Kidney epithelial cell (primary cell): ENCODE results near the gene TBL3. TPM values are rescaled to one million over a fixed set of nuclear protein-coding genes. Genes with fewer than 3 reads are reported as not detected.

ENCODE experiments used
- DNase-seq: peaks from one replicate; pipeline ENCODE4 v3.0.0-alpha.2; 2010; ENCODE audit warnings: low read depth
- H3K27me3 ChIP-seq: 2 replicates; pipeline ENCODE4 v1.6.0; 2011; ENCODE audit warnings: low read length; ENCODE audit not compliant: control insufficient read depth, insufficient read depth
- H3K36me3 ChIP-seq: 2 replicates; pipeline ENCODE4 v1.5.1; 2011; ENCODE audit warnings: low read length; ENCODE audit not compliant: control insufficient read depth, insufficient read depth
- H3K4me3 ChIP-seq: 2 replicates; pipeline ENCODE4 v1.5.1; 2011; ENCODE audit warnings: low read depth, mild to moderate bottlenecking, control low read depth, low read length
- CTCF ChIP-seq: IDR thresholded peaks from 2 replicates; pipeline ENCODE4 v1.5.1; 2011; ENCODE audit warnings: mild to moderate bottlenecking, moderate library complexity, low read length, control low read depth, inconsistent platforms; ENCODE audit not compliant: insufficient read depth, poor library complexity, severe bottlenecking
- total RNA-seq: library from RNA; depleted of rRNA; stranded (reverse); fragments of >200 nt; gene quantifications from 2 replicates; pipeline ENCODE4 v1.2.3, GENCODE V29; 2015

The TBL3 gene
- total RNA-seq, 1 donor from 2014 or later = 70.3 TPM

- Histone ChIP-seq H3K4me3 (no peak overlapping the region), H3K36me3 (peaks cover 3% of the 10 kb centered on the region), H3K27me3 (no peaks in the 10 kb centered on the region)
- TF ChIP-seq CTCF = no peak
- DNase-seq = no peak
Observed at GRCh38 chr16:2001035-2001434, 29.2 kb downstream of the TBL3 start.

- Histone ChIP-seq H3K27me3 (no peaks in the 10 kb centered on the region), H3K36me3 (peaks cover 3% of the 10 kb centered on the region), H3K4me3 (no peak overlapping the region)
- TF ChIP-seq CTCF = no peak
- no peak for DNase-seq
Observed at GRCh38 chr16:2001456-2002355, 29.9 kb downstream of the TBL3 start.

GRCh38 chr16:2002406-2003230 lies 30.8 kb downstream of the TBL3 start:
- DNase-seq = no peak
- Histone ChIP-seq H3K4me3 (no peak overlapping the region), H3K27me3 (no peaks in the 10 kb centered on the region), H3K36me3 (peaks cover 3% of the 10 kb centered on the region)
- TF ChIP-seq CTCF = no peak

- no peak for TF ChIP-seq CTCF
- DNase-seq = no peak
- no peaks in the 10 kb centered on the region for H3K27me3 ChIP-seq
- peaks cover 3% of the 10 kb centered on the region for H3K36me3 ChIP-seq
- no peak overlapping the region for H3K4me3 ChIP-seq
Observed at GRCh38 chr16:2003231-2003826, 31.5 kb downstream of the TBL3 start.

GRCh38 chr16:2003827-2004641 lies 32.2 kb downstream of the TBL3 start:
- peak; percentile 57 for DNase-seq
- TF ChIP-seq CTCF = peak; percentile 99
- Histone ChIP-seq H3K36me3 (peaks cover 3% of the 10 kb centered on the region), H3K4me3 (no peak overlapping the region), H3K27me3 (no peaks in the 10 kb centered on the region)
